Endothelial cell of umbilical vein (primary cell): ENCODE data around the gene LMO1. TPM values are rescaled to one million over a fixed set of nuclear protein-coding genes. Genes with fewer than 3 reads are reported as not detected.

ENCODE experiments used
- BruUV-seq: library from RNA; stranded (reverse); fragments of 400-500 nt; replicated peaks from 2 replicates; lab custom pipeline; 2021; lab: Mats Ljungman, UMichigan
- CTCF ChIA-PET: fragments of 300-600, 350-600 bp; sonication (Branson Sonifier 250); formaldehyde crosslinking; loops from one replicate; lab custom pipeline; 2021; ENCODE audit warnings: antibody characterized with exemption, inconsistent platforms; lab: Charles Lee
- POLR2A ChIA-PET: fragments of 300-600, 350-600 bp; sonication (Branson Sonifier 250); formaldehyde crosslinking; loops from one replicate; lab custom pipeline; 2021; ENCODE audit warnings: antibody characterized with exemption, inconsistent platforms; lab: Charles Lee
- DNase-seq: peaks from one replicate; pipeline ENCODE4 v3.0.0-alpha.2; 2011; ENCODE audit warnings: low read depth, low spot score
- FAIRE-seq: peaks from 2 replicates; lab custom pipeline; 2011; peaks lifted over from hg19 to GRCh38; lab: Jason Lieb, UNC
- H2AFZ ChIP-seq: 2 replicates; pipeline ENCODE4 v1.6.0; 2012; ENCODE audit warnings: low read depth, low read length, control low read depth, inconsistent platforms
- H3K27ac ChIP-seq: 2 replicates; pipeline ENCODE4 v1.5.1; 2011; ENCODE audit warnings: low read depth, mild to moderate bottlenecking, control low read depth, low read length, moderate library complexity; ENCODE audit not compliant: insufficient read depth
- H3K27me3 ChIP-seq, 2 experiments: 2 replicates each; pipeline versions ENCODE4 v1.6.0 to v1.6.1; 2011; ENCODE audit warnings: low read length in 2 of 2, mixed read lengths in 1 of 2; ENCODE audit not compliant: control insufficient read depth in 2 of 2, insufficient read depth in 2 of 2
- H3K36me3 ChIP-seq, 2 experiments: 2 replicates in 1 of 2; 3 replicates in 1 of 2; pipeline ENCODE4 v1.5.1; 2011; ENCODE audit warnings: low read length in 2 of 2, mild to moderate bottlenecking in 1 of 2, moderate library complexity in 1 of 2; ENCODE audit not compliant: control insufficient read depth in 2 of 2, insufficient read depth in 2 of 2; ENCODE audit errors: extremely low read depth in 1 of 2
- H3K4me1 ChIP-seq: 3 replicates; pipeline ENCODE4 v1.5.1; 2011; ENCODE audit warnings: mild to moderate bottlenecking, low read length; ENCODE audit not compliant: control insufficient read depth, insufficient read depth; ENCODE audit errors: extremely low read depth
- H3K4me2 ChIP-seq: 2 replicates; pipeline ENCODE4 v1.6.1; 2011; ENCODE audit warnings: low read length, control low read depth, mixed read lengths; ENCODE audit not compliant: insufficient read depth
- H3K4me3 ChIP-seq, 3 experiments: fragments of 200-600 bp in 1 of 3; sonication (generic), shearing (Covaris generic) in 1 of 3; replicated peaks in 1 of 3; 2 replicates each; pipeline ENCODE4 v1.5.1; 2011 to 2016; ENCODE audit warnings: control low read depth in 3 of 3, low read length in 3 of 3, mild to moderate bottlenecking in 2 of 3, inconsistent platforms in 1 of 3, low read depth in 1 of 3, moderate library complexity in 1 of 3; ENCODE audit not compliant: insufficient read depth in 1 of 3
- H3K79me2 ChIP-seq: 2 replicates; pipeline ENCODE4 v1.6.0; 2012; ENCODE audit warnings: low read length, inconsistent platforms; ENCODE audit not compliant: control insufficient read depth, insufficient read depth
- H3K9ac ChIP-seq: replicated peaks from 2 replicates; pipeline ENCODE3; 2011; ENCODE audit warnings: low read length, control low read depth; ENCODE audit not compliant: insufficient read depth; ENCODE audit errors: extremely low read depth
- H3K9me1 ChIP-seq: replicated peaks from 3 replicates; pipeline ENCODE4 v1.6.0; 2011; ENCODE audit warnings: mild to moderate bottlenecking, low read length; ENCODE audit not compliant: control insufficient read depth, insufficient read depth; ENCODE audit errors: extremely low read depth
- H3K9me3 ChIP-seq: replicated peaks from 2 replicates; pipeline ENCODE4 v1.5.1; 2012; ENCODE audit warnings: low read length, inconsistent platforms; ENCODE audit not compliant: control insufficient read depth, insufficient read depth
- H4K20me1 ChIP-seq: replicated peaks from 2 replicates; pipeline ENCODE3; 2011; ENCODE audit warnings: mild to moderate bottlenecking, low read length; ENCODE audit not compliant: control insufficient read depth, insufficient read depth; ENCODE audit errors: extremely low read depth
- EZH2 ChIP-seq: IDR thresholded peaks from 2 replicates; pipeline ENCODE4 v1.6.1; 2012; ENCODE audit warnings: borderline replicate concordance, low read depth, mild to moderate bottlenecking, moderate library complexity, low read length, inconsistent platforms; ENCODE audit not compliant: severe bottlenecking
- FOS ChIP-seq: IDR thresholded peaks from 2 replicates; pipeline ENCODE4 v1.6.1; 2011; ENCODE audit warnings: mild to moderate bottlenecking, low read length, moderate library complexity, borderline replicate concordance; ENCODE audit not compliant: insufficient read depth
- GATA2 ChIP-seq: IDR thresholded peaks from 2 replicates; pipeline ENCODE4 v1.7.0; 2011; ENCODE audit warnings: low read depth, mild to moderate bottlenecking, moderate library complexity, mixed read lengths, low read length; ENCODE audit not compliant: insufficient read length, insufficient read depth
- JUN ChIP-seq: IDR thresholded peaks from 2 replicates; pipeline ENCODE4 v1.6.1; 2011; ENCODE audit warnings: borderline replicate concordance, low read depth; ENCODE audit not compliant: insufficient read length, insufficient read depth
- MAX ChIP-seq: IDR thresholded peaks from 2 replicates; pipeline ENCODE4 v1.6.1; 2011; ENCODE audit not compliant: insufficient read depth, insufficient read length
- MYC ChIP-seq: IDR thresholded peaks from one replicate; pipeline ENCODE4 v1.6.1; 2011; ENCODE audit warnings: mild to moderate bottlenecking, low read depth, low read length
- POLR2A ChIP-seq: IDR thresholded peaks from 2 replicates; pipeline ENCODE4 v1.6.1; 2012; ENCODE audit warnings: low read depth, mild to moderate bottlenecking, control low read depth, low read length
- POLR2AphosphoS5 ChIP-seq: IDR thresholded peaks from 2 replicates; pipeline ENCODE4 v1.6.1; 2012; ENCODE audit warnings: low read depth, mild to moderate bottlenecking, control low read depth, low read length, moderate library complexity; ENCODE audit not compliant: insufficient read depth
- dilution Hi-C: fragments of 300-500 bp; cut with MboI; formaldehyde crosslinking; loops from one replicate; pipeline ENCODE4 v1.15.0; 2019; ENCODE audit warnings: low sequenced_read_pairs; ENCODE audit not compliant: extremely low pct_ligation_motif_present
- intact Hi-C: fragments of 100-400 bp; cut with micrococcal nuclease; formaldehyde crosslinking; loops from one replicate; pipeline ENCODE4 v1.10.0; 2022
- polyA plus RNA-seq, 4 experiments: library from polyadenylated mRNA; depleted of rRNA in 3 of 4; stranded (reverse) in 3 of 4; unstranded in 1 of 4; fragments of >200 nt; gene quantifications; 2 replicates each; pipeline versions ENCODE4 v1.2.1 to v1.2.3, GENCODE V29; 2011 to 2012; ENCODE audit warnings: missing spikeins in 1 of 4
- total RNA-seq: library from RNA; stranded (reverse); gene quantifications from 2 replicates; pipeline ENCODE4 v1.2.3, GENCODE V29; 2021
- TF ChIP-seq, protein P1 (sequence below), 2 donors: IDR thresholded peaks; 1 replicate in 1 of 2; 2 replicates in 1 of 2; pipeline ENCODE4 v1.5.1; 2011; ENCODE audit warnings: low read length in 2 of 2, mild to moderate bottlenecking in 2 of 2, moderate library complexity in 2 of 2, control low read depth in 1 of 2, inconsistent platforms in 1 of 2, low read depth in 1 of 2; ENCODE audit not compliant: insufficient read depth in 1 of 2; ENCODE audit errors: extremely low read depth in 1 of 2

LMO1 gene
- total and polyA plus RNA-seq, 2 donors (not counting 3 experiments of a cell fraction or from before 2014, with no cell fraction given): not detected

- Histone ChIP-seq H3K36me3 (no peaks in the 10 kb centered on the region), H3K27me3 (no peaks in the 10 kb centered on the region), H4K20me1 (no peaks in the 10 kb centered on the region), H3K9ac (no peak overlapping the region), H3K79me2 (no peaks in the 10 kb centered on the region), H2AFZ (no peak overlapping the region), H3K9me3 (no peaks in the 10 kb centered on the region), H3K4me2 (no peak overlapping the region), H3K4me1 (no peaks in the 10 kb centered on the region), H3K9me1 (no peaks in the 10 kb centered on the region), H3K4me3 (no peak overlapping the region), H3K27ac (no peak overlapping the region)
- dilution Hi-C loops (no loop called here), intact Hi-C loops (no loop called here)
- no peak for TF ChIP-seq MAX
- TF ChIP-seq POLR2A: no peak
- no peak for TF ChIP-seq MYC
- TF ChIP-seq, protein P1, sequence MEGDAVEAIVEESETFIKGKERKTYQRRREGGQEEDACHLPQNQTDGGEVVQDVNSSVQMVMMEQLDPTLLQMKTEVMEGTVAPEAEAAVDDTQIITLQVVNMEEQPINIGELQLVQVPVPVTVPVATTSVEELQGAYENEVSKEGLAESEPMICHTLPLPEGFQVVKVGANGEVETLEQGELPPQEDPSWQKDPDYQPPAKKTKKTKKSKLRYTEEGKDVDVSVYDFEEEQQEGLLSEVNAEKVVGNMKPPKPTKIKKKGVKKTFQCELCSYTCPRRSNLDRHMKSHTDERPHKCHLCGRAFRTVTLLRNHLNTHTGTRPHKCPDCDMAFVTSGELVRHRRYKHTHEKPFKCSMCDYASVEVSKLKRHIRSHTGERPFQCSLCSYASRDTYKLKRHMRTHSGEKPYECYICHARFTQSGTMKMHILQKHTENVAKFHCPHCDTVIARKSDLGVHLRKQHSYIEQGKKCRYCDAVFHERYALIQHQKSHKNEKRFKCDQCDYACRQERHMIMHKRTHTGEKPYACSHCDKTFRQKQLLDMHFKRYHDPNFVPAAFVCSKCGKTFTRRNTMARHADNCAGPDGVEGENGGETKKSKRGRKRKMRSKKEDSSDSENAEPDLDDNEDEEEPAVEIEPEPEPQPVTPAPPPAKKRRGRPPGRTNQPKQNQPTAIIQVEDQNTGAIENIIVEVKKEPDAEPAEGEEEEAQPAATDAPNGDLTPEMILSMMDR (IDR thresholded peaks at IDR 0.05; ENCODE audit: extremely low read depth in 1 of 2, insufficient read depth in 1 of 2, low read depth in 1 of 2, low read length in 2 of 2): no peak
- TF ChIP-seq JUN: no peak
- no peak for TF ChIP-seq EZH2
- TF ChIP-seq FOS: no peak
- no peak for TF ChIP-seq GATA2
- no peak for TF ChIP-seq POLR2AphosphoS5
- BruUV-seq: no TSS peak
- DNase-seq: no peak
- ChIA-PET CTCF (no interaction called here), POLR2A (no interaction called here)
- FAIRE-seq: no peak
Observed at GRCh38 chr11:8297781-8298440, 34.2 kb upstream of the LMO1 start.
